Activated CD4-positive, alpha-beta T cell treated with anti-CD3 and anti-CD28 coated beads for 24 hours (primary cell): ENCODE data around the gene PROK2.

ENCODE experiments used
- DNase-seq, 2 donors: peaks; one replicate each; pipeline ENCODE4 v3.0.0-alpha.2; 2020; ENCODE audit warnings: low read depth in 2 of 2

PROK2 gene

GRCh38 chr3:71786551-71786950, 1.6 kb upstream of the PROK2 start:
- no peak for DNase-seq

DNA sequence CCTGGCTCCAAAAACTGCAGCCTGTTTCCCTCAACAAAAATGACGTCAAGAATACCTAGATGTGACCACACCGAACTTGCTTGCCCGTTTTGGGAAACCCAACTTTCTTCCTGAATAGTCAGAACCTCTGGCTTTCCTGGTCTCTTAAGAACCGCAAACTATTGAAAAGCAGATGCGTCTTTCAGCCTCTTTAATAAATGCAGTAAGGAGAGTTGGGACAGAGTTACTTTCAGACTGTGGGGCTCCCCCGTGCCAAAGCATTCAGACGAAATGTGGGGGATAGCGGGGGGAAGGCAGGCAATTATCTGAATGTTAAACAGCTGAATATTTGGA, 1.2 kb upstream of the PROK2 start:
- no peak for DNase-seq

DNA sequence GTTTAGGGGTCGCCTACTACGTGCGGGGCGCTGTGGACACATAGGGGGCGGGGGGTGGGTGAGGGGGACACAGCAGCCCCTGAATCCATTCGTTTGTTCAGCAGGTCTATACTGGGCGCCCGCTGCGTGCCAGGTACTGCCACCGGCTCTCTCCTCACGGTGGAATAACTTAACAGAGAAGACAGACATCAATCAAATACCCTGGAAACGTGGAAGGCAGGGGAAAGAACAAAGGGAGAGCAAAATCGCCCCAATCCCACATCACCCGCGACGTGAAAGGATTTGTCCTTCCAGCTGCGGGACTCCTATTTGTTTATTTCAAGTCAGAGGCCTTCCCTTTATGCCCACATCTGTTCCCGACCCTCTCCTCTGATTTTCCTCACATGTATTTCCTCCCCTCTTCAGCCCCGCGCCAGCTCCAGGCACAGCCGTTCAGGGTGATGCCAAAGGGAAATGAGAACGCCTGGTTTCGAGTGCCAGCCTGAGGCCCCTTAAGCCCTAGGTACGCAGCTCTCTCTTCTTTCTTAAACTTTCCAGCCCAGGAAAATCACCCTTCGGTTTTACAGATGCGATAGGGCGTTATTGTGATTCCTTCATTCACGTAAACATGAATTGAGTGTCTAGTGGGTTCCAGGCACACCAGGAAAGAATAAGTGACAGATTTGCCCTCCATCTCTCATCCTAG, 726 bp upstream of the PROK2 start:
- DNase-seq: no peak

DNA sequence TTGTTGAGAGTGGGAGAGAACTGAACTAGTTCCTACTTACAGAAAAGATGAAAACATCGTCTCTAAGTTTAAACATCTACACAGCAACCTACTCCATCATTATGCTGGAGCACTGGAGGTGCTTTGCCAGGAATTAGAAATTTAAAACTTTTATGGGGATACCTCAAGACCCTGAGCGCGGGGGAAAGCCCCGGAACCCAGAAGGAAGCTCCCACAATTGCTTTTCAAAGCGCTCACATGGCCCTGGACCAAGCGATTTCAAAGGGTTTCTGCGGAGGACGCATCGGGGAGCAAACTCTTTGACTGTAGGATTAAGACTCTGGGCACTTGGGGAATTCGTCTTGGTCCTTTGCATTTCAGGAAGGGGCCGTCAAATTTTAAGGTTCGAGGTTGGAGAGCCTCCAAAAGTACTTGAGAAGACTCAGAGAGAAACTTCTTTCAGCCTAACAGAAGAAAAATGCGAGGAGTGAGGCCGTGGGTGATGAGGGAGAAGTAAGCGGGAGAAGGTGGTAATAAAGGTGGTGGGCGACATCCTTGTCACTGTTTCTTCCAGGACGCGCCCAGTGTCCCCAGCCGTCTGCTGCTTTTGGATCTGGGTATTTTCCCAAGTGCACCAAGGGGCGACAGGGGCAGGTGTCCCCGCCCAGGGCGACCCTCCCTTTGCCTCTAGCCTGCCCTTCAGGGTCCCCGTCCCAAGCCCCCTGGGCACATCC, 591 bp downstream of the PROK2 start:
- DNase-seq: no peak

DNA sequence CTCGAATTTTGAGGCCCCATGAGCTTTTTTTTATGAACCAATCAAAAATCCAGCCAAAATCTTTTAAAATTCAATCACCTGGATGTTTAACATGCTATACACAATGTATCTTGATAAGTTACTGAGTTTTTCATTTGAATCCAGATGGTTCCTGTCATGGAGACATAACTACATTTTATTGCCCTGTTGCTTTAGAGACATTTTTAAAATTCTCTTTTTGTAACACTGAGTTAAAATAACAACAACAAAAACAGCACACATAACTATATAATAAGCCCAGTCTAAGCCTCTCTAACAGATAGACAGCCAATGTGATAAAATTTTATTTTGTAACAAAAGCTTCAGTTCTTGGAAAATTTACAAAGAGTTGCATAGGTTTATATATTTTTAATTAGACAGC, 1.8 kb downstream of the PROK2 start:
- DNase-seq: no peak

GRCh38 chr3:71780430-71780829, 4.5 kb downstream of the PROK2 start:
- no peak for DNase-seq

DNA sequence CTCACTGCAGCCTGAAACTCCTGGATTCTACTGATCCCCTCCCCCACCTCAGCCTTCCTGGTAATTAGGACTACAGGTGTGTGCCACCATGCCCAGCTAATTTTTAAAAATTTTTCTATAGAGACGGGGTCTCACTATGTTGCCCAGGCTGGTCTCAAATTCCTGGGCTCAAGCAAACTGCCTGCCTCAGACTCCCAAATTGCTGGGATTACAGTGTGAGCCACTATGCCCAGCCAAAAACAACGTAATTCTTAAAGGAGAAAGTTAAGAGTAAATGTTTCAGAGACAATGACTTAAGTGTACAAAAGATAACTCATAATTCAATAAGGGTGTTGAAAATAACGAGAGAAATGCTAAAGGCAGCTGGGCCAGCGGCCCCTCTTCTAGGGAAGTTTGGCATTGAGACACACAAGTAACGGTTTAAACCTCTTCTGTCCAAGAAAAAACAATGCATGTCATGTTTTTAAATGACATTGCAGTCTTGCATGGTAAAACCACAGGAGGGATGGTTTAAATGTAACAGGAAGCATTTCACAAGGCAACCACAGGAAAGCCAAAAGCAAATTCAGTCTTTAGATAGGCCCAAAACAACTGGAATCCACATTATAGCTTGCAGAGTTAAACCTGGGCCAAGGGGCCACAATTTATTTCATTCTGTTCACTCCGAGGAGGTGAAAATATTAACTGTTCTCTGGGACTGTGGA, 5.1 kb downstream of the PROK2 start:
- DNase-seq: no peak

- no peak for DNase-seq
Measured at GRCh38 chr3:71778353-71778752, 6.6 kb downstream of the PROK2 start.

DNA sequence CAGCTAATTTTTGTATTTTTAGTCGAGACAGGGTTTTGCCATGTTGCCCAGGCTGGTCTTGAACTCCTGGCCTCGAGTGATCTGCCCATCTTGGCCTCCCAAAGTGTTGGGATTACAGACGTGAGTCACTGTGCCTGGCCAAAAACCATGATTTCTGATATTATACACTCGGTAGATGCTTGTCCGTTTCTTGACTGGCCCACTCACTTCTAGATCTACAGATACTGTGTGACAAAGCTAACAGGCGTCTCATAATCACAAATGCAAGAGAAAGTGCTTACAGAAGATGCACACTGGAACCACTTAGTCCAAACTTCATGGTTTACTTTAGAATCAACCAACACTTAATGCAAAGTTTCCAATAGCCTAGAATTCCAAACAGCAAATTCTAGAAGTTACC, 8.4 kb downstream of the PROK2 start:
- DNase-seq: no peak

- DNase-seq: no peak
Measured at GRCh38 chr3:71771884-71772283, 13.1 kb downstream of the PROK2 start.

- no peak for DNase-seq
Measured at GRCh38 chr3:71771126-71771525, 13.8 kb downstream of the PROK2 start.

- DNase-seq: no peak
Measured at GRCh38 chr3:71763426-71763825, 21.5 kb downstream of the PROK2 start.

DNA sequence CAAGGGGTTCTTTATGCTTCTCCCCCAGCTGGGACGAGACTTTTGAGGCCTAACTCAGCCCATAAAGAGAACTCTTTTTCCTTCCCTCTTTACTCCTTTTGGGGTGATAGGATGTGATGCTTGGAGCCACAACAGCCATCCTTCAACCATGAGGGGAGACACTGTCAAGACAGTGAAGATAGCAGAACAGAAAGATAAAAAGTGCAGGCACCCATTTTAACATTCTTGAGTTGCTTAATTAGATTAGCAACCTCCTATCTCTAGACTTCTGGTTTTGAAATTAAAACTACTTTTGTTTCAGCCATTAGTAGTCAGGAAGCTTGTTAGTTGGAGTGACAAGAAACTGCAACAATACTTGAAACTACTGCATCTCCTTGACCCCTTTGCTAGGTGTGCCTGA, 24.8 kb downstream of the PROK2 start:
- DNase-seq: no peak

DNA sequence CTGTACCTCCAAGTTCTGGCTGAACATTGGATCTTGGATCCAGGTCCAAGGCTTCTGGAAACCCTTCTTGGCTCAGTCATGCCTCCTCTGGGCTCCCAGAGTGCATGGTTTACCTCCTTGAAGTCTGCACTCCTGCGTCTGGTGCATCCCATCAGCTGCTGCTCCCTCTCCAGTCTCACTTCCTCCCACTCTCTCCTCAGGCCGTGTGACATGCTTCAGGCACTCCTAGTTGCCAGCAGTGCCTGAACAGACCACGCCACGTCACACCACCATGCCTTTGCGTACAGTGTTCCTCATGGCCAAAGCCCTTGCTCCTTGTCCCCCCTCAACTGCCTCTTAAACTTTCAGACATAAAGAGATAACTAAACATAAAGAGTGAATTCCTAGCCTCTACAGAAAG, 25.5 kb downstream of the PROK2 start:
- DNase-seq: no peak

- DNase-seq: no peak
Measured at GRCh38 chr3:71758091-71758490, 26.9 kb downstream of the PROK2 start.

DNA sequence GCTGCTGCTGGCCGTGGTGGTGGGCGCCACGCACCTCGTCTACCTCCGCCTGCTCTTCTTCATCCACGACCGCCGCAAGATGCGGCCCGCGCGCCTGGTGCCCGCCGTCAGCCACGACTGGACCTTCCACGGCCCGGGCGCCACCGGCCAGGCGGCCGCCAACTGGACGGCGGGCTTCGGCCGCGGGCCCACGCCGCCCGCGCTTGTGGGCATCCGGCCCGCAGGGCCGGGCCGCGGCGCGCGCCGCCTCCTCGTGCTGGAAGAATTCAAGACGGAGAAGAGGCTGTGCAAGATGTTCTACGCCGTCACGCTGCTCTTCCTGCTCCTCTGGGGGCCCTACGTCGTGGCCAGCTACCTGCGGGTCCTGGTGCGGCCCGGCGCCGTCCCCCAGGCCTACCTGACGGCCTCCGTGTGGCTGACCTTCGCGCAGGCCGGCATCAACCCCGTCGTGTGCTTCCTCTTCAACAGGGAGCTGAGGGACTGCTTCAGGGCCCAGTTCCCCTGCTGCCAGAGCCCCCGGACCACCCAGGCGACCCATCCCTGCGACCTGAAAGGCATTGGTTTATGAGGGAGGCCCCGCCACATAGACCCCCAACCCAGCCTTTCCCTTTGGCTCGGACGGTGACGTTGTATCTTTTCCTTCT, 30.2 kb downstream of the PROK2 start:
- no peak for DNase-seq

- DNase-seq: no peak
Measured at GRCh38 chr3:71753701-71754609, 31.0 kb downstream of the PROK2 start, which contains the start of gene GPR27. GPR27 (plus strand) TSS chr3:71753855; CDS start chr3:71754050, 195 bp downstream.

DNA sequence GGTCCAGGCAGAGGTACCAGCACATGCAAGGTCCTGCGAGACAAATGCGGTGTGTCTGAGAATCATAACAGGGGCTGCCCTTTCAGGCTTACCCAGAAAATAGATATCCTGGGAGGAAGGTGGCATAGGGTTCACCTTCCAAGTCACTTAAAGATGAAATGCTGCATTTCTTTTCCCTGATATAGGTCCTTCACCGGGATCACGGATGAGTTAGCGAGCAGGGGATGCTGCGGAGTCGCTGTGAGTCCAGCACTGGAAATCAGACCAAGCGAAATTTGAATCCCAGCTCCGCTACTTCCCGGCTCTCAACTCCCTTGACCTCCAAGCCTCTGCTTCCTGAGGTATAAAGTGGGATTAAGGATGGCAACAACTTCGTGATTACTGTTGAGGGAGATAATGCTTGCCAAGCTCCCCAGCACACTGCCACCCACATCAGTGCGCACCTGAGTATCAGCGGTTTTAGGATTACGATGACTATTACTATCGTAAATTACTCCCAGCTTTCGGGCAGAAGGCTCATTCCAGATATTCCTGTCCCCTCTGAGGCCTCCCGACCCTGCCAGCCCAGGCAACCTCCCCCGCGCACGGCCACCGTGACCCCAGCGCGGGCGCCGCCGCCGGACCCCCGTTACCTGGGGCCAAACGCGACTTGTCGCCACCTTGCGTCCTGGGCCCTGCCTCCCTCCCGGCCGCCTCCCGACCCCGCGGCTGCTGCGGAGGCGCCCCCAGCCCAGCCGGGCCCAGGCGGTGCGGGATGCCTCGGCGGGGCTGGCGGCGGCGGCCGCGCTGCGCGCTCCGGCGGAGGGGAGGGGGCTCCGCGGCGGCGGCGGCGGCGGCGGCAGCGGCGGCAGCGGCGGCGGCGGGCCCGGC, 31.9 kb downstream of the PROK2 start:
- no peak for DNase-seq

DNA sequence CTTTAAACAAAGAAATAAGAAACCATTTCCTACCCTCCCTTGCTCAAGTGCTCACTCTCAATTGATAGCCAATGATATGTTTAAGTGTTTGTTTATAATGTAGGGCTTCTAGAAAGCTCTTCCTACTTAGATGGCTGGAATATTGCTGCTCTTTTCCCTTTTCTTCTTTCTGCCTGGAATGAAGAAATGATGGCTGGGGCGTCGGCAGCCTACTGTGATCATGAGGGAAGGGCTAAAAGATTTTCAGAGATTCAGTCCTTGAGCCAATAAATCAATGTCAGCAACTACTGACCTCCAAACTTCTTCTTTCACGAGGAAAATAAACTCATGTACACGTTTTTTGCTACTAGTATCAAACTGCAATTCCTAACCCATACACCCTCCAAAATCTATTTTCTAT, 33.3 kb downstream of the PROK2 start:
- no peak for DNase-seq

DNA sequence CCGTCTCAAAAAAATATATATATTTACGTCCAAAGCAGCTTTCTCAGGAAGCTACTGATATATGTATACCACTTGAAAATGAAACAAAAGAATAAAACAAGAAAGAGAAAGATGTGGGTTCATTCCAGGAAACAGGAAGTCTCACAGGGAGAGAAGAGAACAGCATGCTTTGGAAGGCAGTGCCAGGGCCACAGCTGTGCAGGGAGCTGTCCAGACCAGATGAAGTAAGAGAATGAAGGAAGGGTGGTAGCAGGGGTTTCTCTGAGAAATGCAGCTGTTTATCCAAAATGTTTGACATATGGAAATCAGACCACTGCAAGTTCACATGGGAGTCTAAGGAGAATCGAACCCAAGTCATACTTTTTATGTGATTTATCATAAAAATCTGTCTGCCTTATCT, 40.2 kb downstream of the PROK2 start:
- DNase-seq: no peak

GRCh38 chr3:71742621-71743020, 42.3 kb downstream of the PROK2 start:
- DNase-seq: no peak
